GM19328 (cell line): ENCODE results near the gene TDRD9.
"Not testable (repeated sequence)": the region's sequence is repeated elsewhere in the genome, so short reads cannot be mapped to it uniquely, and the experiment has no call there.

Source experiments
- ATAC-seq: cut with Tn5 transposase; IDR thresholded peaks from one replicate; pipeline ENCODE4 v1.9.1; 2021; ENCODE audit warnings: mild to moderate bottlenecking, moderate library complexity; ENCODE audit not compliant: unreplicated experiment

TDRD9 gene, protein sequence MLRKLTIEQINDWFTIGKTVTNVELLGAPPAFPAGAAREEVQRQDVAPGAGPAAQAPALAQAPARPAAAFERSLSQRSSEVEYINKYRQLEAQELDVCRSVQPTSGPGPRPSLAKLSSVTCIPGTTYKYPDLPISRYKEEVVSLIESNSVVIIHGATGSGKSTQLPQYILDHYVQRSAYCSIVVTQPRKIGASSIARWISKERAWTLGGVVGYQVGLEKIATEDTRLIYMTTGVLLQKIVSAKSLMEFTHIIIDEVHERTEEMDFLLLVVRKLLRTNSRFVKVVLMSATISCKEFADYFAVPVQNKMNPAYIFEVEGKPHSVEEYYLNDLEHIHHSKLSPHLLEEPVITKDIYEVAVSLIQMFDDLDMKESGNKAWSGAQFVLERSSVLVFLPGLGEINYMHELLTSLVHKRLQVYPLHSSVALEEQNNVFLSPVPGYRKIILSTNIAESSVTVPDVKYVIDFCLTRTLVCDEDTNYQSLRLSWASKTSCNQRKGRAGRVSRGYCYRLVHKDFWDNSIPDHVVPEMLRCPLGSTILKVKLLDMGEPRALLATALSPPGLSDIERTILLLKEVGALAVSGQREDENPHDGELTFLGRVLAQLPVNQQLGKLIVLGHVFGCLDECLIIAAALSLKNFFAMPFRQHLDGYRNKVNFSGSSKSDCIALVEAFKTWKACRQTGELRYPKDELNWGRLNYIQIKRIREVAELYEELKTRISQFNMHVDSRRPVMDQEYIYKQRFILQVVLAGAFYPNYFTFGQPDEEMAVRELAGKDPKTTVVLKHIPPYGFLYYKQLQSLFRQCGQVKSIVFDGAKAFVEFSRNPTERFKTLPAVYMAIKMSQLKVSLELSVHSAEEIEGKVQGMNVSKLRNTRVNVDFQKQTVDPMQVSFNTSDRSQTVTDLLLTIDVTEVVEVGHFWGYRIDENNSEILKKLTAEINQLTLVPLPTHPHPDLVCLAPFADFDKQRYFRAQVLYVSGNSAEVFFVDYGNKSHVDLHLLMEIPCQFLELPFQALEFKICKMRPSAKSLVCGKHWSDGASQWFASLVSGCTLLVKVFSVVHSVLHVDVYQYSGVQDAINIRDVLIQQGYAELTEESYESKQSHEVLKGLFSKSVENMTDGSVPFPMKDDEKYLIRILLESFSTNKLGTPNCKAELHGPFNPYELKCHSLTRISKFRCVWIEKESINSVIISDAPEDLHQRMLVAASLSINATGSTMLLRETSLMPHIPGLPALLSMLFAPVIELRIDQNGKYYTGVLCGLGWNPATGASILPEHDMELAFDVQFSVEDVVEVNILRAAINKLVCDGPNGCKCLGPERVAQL (N-terminal part only)

DNA sequence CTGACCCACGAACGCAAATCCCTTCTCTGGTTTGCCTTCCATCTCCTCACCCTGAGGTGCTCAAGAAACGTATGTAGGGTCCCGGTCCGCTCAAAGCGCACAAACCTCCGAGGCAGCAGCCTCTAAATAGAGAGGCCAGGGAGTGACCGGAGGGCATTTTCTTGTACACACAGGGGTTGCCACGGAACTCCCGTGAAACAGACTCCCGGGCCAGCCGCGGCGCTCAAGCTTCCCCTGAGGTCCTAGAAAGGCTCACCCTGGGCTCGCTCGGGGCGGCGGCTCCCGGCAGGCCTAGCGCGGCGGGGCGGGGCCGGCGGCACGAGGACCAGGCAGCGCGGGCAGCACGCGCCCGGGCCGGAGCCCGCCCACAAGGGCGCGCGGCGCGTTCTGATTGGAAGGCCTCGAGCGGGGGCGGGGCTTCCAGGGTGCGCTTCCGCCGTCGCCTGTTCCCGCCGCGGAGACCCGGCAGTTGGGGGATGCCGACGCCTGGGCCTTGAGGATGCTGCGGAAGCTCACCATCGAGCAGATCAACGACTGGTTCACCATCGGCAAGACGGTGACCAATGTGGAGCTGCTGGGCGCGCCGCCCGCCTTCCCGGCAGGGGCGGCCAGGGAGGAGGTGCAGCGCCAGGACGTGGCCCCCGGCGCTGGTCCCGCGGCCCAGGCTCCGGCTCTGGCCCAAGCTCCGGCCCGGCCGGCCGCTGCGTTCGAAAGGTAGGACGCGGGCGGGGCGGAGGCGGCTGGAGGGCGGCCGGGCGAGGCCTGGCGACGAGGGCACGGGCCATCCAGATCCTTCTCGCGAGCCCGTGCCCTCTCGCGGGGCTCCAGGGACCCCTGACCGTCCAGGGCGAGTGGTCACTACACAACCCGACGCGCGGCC, at the start of gene TDRD9:
Gene TDRD9, plus strand, starts transcription at position 446 of the 880 bp plus-strand sequence. Its CDS starts 54 bp downstream, at position 500.
- ATAC-seq, result no peak

DNA sequence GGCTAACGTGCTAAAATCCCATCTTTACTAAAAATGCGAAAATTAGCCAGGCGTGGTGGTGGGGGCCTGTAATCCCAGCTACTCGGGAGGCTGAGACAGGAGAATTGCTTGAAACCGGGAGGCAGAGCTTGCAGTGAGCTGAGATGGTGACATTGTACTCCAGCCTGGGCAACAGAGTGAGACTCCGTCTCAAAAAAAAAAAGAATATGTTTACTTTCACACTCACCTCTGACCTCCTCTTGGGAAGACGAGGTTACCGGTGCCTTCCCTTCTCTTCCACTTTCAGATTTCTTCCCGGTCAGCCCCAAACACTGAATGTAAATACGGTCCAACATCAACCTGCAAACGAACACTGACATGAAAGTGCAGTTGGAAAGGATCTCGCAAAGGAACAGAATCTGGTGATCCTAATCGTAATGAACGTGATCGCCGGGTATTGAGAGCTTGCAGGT, 49.1 kb upstream of the TDRD9 start:
- no peak for ATAC-seq

DNA sequence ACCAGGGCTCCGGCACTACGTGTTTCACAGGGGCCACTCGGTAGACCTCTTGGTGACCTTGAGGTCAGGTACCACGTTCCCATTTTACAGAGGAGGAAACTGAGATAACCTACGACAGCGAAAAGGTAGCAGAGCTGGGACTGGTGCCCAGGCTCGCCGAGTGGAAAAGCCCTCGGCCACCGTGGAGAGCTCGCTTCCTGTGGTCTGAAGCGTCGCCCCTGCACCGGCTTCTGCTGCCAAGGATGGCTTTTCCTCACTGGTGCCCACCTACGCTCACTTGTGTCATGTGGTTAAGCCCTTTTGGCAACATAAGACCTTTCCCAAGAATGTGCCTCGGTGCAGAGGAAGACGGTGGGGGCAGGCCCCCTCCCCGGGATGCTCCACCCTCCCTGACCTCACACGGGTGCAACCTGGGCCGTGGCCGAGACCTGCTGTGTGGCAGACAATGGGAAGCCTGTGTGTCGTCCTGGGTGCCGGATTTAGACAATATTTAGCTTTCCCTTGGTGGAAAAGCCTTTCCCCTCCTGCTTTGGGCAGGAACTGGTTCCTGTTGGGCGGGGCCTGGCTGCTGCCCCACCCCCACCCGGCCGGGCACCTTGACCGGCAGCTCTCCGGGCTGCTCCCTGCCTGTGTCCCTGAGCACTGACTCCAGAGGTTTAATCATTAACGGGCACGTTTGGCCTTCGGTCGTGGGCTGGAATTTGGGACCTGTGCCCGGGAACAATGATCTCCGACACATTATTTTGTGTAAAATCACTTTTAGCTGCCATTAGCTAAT, 48.5 kb upstream of the TDRD9 start:
- no peak for ATAC-seq

DNA sequence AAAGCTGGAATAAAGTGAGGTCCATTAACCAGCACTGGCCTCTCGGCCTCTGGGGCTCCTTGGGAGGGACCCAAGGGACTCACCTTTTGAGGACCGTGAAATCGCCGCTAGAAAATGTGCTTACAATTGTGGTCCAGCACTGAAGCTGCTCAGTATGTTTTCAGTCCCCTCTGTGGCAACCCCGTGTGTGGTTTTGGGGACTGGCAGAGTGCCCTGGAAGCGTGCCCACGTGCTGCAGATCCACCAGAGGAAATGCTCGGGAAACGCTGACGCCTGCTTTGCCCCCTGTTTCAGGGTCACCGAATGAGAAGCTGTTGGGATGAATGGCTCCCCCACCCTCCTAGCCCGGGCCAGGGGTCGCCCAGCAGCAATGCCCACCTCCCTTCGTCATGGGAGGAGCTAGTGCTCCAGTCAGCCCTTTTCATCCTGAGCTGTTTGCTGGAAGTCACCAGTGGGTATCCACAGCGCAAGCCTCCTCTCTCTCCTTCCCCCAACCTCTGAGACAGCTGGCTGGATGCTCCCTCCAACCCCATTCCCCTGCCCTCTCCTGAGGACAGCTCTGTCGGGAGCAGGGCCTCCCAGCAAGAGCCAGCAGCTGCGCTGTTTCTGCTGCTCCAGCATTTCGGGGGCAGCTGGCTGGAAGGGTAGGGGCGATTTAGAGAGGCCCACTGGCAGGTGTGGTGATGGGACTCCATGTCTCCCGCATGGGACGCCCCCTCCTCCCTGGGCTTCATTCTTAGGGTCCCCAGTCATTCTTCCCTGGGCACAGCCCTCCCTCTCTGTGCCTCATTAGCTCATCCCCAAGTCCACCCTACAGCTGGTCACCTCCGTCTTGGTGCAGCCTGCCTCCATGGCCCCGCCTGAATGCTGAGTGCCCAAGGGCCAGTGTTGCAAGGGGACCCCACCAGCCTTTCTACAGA, 47.6 kb upstream of the TDRD9 start:
- no peak for ATAC-seq

DNA sequence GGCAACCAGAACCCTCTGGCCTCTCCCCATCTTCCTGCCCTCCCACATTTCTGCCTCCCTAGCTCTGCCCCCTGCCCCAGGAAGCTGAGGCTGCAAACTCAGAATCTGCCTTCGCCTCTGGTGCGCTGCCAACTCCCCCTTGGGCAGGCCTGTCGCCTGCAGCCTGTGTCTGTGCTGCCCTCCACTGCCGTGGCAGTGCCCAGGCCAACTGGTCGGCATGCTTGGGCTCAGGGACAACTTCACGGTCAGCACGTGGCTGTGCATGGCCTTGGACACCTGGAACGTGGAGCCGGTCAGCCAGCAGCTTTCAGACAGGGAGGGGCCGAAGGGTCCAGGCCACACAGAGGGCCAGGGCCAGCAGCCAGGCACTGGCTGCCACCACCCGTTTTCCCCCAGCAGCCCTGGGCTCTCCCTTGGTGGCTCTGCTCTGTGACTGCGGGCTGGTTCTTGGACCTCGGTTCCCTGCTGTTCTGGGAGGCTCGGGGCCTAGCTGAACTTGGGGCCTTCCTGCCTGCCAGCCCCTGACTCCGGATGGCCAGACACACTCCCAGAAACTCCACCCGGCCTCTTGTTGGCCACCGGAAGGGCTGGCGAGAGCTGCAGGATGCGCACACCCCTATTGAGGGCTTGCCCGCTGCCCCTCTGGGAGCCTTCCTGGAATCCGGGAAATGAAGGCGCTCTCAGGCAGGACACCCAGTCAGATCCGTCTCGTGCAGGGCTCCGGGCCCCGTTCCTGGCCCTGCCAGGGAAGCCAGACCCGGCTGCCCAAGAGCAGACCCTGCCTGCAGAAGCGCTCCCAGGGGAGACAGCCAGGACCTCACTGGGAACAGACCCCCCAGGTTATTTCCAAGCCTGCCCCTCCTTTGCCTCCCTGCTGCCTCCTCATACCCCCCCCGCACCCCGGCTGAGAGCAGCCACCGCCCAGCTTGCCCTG, 46.7 kb upstream of the TDRD9 start:
- no peak for ATAC-seq

DNA sequence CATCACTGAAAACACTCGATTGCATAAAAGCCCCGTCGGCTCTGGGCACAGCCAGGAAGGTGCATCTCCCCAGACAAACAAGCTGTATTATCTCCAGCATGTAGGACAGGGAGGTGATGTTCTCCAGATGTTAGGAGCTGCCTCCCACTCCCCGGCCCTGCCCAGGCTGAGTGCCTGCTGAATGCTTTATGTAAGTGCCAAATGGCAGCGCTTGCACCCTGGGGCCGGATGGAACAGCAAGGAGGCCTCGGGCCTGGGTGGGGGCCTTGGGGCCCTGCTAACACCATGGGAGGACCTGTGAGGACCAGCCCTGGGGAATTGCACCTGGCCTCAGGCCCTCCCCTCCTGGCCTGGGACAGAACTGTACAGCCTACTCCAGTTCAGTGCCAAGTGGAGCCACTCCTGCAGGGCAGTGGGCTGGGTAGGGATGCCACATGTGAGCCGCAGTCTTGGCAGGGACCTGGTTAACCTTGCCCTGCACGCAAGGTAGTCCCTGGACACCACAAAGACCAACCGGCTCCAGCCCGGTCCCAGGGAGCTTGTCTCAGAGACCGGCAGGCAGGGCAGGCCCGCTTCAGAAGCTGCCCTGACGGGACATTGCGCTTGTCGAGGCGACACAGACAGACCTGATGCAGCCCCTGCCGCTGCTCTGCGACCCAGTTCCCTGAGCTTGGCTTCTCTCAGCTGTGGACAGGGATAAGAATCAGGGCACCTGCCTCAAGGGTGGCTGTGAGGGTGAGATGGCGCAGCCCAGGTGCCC, 45.6 kb upstream of the TDRD9 start:
- ATAC-seq, result no peak

DNA sequence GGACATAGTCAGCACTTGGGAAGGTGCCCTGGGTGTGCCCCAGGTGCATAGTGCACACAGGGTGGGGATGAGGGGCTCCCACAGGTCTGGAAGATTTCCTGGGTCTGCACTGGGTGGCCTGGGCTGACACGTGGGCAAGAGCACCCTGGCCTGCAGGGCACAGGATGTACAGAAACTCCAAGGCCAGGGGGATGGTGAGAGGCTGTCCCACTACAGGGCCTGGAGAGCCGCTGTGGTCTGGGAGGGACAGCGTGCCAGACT, 45.1 kb upstream of the TDRD9 start:
- no peak for ATAC-seq

DNA sequence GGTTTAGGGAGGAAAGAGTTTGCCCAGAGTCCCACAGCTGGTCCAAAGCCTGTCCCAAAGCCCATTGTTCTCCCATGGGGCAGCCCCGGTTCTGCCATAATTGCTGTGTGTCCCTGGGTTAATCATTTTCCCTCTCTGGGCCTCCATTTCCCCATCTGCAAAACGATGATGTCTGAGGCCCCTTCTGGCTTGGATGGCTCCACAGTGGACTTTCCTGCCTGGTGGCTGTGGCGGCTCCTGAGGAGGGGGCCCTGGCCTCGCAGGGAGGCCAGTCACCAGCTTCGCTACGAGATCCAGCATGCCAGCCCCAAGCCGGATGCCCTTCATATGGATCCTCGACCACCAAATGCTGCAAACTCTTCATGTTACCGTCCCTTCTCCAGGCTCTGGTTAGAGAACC, 43.4 kb upstream of the TDRD9 start:
- no peak for ATAC-seq

DNA sequence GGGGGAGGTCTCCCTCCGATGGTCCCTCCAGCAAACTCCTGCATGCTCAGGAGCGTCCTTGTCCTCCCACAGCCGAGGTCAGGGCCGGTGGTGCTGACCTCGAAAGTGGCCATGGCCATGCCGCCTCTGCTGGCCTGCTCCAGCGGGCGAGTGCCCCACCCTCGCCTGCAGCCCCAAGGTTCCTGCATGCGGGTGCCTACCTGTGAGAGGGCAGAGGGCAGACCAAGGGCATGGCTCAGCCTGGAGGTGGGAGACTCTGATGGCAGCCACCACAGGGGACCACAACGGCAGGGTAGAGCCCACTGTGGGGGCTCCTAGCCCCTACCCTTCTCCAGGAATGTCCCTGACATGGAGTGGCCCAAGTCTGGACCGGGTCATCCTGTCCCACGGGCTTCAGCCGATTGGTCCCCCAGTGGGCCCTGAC, 42.7 kb upstream of the TDRD9 start:
- ATAC-seq, result no peak

DNA sequence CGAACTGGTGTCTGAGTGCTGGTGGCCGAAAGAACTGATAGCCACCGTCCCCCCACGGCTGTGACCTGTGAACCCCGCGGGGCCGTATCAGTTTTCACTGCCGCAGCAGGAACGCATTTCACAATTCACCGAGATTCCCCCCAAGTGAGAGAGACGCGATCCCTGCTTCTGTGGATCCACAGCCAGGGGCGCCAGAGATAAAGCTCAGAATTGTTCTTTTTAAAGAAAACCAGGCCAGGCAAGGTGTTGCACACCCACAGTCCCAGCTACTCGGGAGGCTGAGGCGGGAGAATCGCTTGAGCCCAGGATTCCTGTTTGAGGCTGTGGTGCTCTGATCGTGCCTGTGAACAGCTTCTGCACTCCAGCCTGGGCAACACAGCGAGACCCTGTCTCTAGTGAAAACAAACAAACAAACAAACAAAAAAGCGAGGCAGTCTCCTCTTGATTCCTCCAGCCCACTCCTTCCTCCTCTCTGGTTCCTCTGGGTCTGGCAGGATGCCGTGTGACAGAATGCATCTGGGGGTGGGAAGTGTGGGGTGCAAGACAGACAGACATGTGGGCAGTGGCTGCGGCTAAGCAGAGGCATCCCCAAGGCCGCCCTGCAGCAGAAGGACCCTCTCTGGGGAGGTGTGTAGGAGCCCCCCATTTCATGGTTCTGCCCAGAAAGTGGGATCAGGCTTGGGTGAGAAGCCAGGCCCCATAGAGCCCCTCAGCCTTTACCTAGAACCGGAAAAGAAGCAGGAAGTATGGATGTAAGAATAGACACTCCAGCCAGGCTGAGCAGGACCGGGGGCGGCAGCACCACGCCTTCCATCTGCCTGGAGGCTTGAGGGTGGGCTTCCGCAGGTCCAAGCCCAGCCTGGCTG, 41.7 kb upstream of the TDRD9 start:
- no peak for ATAC-seq

DNA sequence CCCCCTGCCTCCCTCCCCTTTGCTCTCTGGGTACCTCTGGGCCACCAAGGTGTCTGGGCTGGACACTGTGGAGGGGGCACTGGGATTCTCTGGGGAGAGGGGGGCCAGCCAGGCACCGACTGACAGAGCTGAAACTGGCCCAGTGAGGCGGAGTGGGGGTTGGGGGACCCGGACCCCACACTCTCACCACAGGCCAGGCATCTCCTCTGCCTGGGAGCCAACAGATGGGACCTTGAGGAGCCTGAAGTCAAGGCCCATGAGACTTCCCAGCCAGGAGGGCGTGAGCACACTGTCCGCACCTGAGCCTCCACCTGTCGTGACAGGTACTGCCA, 41.1 kb upstream of the TDRD9 start:
- ATAC-seq, result no peak

DNA sequence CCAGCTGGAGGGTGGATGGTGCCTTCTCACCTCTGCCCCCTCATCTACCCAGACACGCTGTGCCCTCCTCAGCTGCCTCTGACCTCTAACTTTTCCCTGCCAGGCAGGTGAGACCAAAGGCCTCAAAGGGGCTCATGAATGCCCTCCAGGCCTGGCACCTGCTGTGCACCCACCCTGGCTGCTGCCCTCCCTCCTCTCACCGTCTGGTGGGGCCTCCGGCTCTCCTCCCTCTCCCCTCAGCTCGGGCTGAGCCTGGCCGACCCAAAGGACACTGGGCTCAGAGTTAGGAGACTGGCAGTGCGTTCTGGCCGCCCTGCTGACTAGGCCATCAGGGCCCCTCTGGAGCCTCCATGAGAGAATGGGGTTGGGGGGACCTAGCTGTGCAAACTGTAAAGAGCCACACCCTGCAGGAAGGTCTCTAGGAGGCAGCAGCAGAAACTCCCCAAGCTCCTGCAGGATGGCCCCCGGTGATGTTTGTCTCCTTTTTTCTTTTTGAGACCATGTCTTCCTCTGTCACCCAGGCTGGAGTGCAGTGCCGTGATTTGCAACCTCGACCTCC, 40.6 kb upstream of the TDRD9 start:
- no peak for ATAC-seq

DNA sequence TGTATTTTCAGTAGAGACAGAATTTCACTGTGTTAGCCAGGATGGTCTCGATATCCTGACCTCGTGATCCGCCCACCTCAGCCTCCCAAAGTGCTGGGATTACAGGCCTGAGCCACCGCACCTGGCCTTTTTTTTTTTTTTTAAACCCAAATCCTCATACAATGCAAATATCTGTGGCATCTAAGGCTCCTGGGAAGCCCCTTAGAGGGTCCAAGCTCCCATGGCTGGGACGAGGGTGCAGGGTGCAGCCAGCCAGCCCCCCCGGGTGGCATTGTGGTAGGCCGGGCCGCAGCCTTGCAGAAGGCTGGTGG, 39.3 kb upstream of the TDRD9 start:
- not testable (repeated sequence) for ATAC-seq

DNA sequence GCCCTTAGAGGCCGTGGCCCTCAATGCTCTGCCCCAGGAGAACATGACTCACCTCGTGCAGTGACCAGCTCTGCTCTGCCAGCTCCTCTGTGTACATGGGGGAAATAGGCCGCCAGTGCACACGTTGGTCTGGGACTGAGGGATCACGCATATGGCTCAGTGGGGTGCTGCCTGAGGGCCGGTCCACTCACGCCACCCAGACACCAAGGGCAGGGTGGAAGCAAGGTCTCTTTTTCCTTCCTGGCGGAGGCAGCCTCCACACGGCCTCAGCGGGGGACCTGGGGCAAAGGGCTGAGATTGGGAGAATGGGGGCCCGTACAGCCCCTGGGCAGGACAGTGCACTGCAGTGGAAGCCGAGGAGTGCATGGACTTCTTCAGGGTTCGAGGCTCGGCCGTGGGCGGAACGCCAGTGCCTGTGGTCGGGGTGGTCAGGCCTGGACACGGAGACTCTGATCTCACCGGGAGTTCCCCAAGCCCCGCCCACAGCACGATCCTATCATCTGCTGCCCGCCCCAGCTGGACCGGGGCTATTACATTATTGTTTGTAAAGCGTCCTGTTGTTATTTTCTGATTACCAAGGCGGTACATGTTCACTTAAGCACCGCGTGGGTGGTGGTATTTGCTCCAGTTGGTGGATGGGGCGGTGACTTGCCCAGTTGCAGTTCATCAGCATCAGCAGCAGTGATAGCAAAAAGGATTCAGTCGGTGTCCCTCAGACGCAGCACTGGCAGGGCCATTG, 38.8 kb upstream of the TDRD9 start:
- no peak for ATAC-seq

DNA sequence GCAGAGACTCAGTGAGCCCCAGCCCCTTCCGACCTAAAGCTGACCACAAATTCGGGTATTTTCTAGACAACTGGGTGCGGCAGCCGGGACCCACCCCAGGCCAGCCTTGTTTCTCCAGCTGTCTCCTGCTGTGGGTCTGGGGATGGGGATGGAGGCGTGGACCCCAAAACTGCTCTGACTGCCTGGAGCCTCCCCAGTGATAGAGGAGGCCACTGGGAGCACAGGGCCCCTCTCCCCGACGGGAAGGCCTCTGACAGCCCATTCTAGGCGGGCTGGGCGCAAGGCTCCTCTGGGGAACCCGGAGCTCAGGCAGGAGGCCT, 38.2 kb upstream of the TDRD9 start:
- ATAC-seq, result no peak
